Neural cell (in vitro differentiated cells): ENCODE results near the gene TTC13. TPM values are rescaled to one million over a fixed set of nuclear protein-coding genes. Genes with fewer than 3 reads are reported as not detected.

Experiments
- H2AFZ ChIP-seq: fragments of 200-600, 300-800 bp; sonication (generic), shearing (Covaris generic); 2 replicates; pipeline ENCODE4 v1.6.0; 2014; ENCODE audit warnings: low read depth, mild to moderate bottlenecking, antibody characterized with exemption, low read length, moderate library complexity
- H3F3A ChIP-seq: fragments of 200-600 bp; shearing (Covaris generic); 2 replicates; pipeline ENCODE4 v1.6.1; 2016; ENCODE audit warnings: mild to moderate bottlenecking, moderate library complexity, mixed read lengths, antibody characterized with exemption, low read length; ENCODE audit not compliant: insufficient read depth, poor library complexity, severe bottlenecking
- H3K27ac ChIP-seq: fragments of 200-600, 300-800 bp; sonication (generic), shearing (Covaris generic); 2 replicates; pipeline ENCODE4 v1.5.1; 2014; ENCODE audit warnings: mild to moderate bottlenecking, low read length, moderate library complexity
- H3K27me3 ChIP-seq: fragments of 300-800, 200-600 bp; sonication (generic), shearing (Covaris generic); 2 replicates; pipeline ENCODE4 v1.6.0; 2014; ENCODE audit warnings: mild to moderate bottlenecking, low read depth, low read length, moderate library complexity; ENCODE audit not compliant: insufficient read depth
- H3K36me3 ChIP-seq: fragments of 300-800, 200-600 bp; sonication (generic), shearing (Covaris generic); 2 replicates; pipeline ENCODE4 v1.5.1; 2014; ENCODE audit warnings: mild to moderate bottlenecking, antibody characterized with exemption, low read length, moderate library complexity; ENCODE audit not compliant: insufficient read depth
- H3K4me2 ChIP-seq: fragments of 300-800, 200-600 bp; sonication (generic), shearing (Covaris generic); 2 replicates; pipeline ENCODE4 v1.6.0; 2014; ENCODE audit warnings: mild to moderate bottlenecking, low read length
- H3K4me3 ChIP-seq: fragments of 300-800, 200-600 bp; sonication (generic), shearing (Covaris generic); 2 replicates; pipeline ENCODE4 v1.5.1; 2014; ENCODE audit warnings: mild to moderate bottlenecking, low read length, moderate library complexity
- H3K79me2 ChIP-seq: fragments of 200-600 bp; shearing (Covaris generic); replicated peaks from 2 replicates; pipeline ENCODE4 v1.6.0; 2014; ENCODE audit warnings: mild to moderate bottlenecking, low read length, moderate library complexity; ENCODE audit not compliant: insufficient read depth
- H3K9ac ChIP-seq: fragments of 300-800, 200-600 bp; sonication (generic), shearing (Covaris generic); 2 replicates; pipeline ENCODE4 v1.6.1; 2016; ENCODE audit warnings: mild to moderate bottlenecking, low read length, mixed read lengths
- H3K9me2 ChIP-seq: fragments of 200-600 bp; shearing (Covaris generic); 2 replicates; pipeline ENCODE4 v1.6.1; 2016; ENCODE audit warnings: mild to moderate bottlenecking, low read length, mixed read lengths; ENCODE audit not compliant: insufficient read depth
- H3K9me3 ChIP-seq: fragments of 200-600, 300-800 bp; sonication (generic), shearing (Covaris generic); 2 replicates; pipeline ENCODE4 v1.6.1; 2016; ENCODE audit warnings: mild to moderate bottlenecking, mixed run types, low read length, moderate library complexity, mixed read lengths
- H4K20me1 ChIP-seq: fragments of 200-600 bp; shearing (Covaris generic); 2 replicates; pipeline ENCODE4 v1.6.1; 2016; ENCODE audit warnings: mild to moderate bottlenecking, mixed run types; ENCODE audit not compliant: insufficient read depth
- CTCF ChIP-seq: fragments of 450-650 bp; IDR thresholded peaks from 2 replicates; pipeline ENCODE4 v1.5.1; 2014; ENCODE audit warnings: antibody characterized with exemption, mild to moderate bottlenecking, moderate library complexity; ENCODE audit not compliant: poor library complexity, severe bottlenecking
- EP300 ChIP-seq: fragments of 450-650 bp; conservative IDR thresholded peaks from 2 replicates; pipeline ENCODE4 v1.6.1; 2014; ENCODE audit warnings: antibody characterized with exemption, mild to moderate bottlenecking, moderate library complexity; ENCODE audit not compliant: poor library complexity, severe bottlenecking
- EZH2 ChIP-seq: fragments of 200-600, 300-800 bp; shearing (Covaris generic), sonication (generic); IDR thresholded peaks from 2 replicates; pipeline ENCODE4 v1.6.1; 2014; ENCODE audit warnings: antibody characterized with exemption, low read length, borderline replicate concordance, mild to moderate bottlenecking; ENCODE audit not compliant: insufficient read depth, poor library complexity, severe bottlenecking
- MXI1 ChIP-seq: fragments of 450-650 bp; conservative IDR thresholded peaks from 2 replicates; pipeline ENCODE4 v1.6.1; 2014; ENCODE audit warnings: antibody characterized with exemption, mild to moderate bottlenecking; ENCODE audit not compliant: poor library complexity, severe bottlenecking
- POLR2AphosphoS5 ChIP-seq: IDR thresholded peaks from 2 replicates; pipeline ENCODE4 v1.6.1; 2012
- RAD21 ChIP-seq: fragments of 450-650 bp; conservative IDR thresholded peaks from 2 replicates; pipeline ENCODE4 v1.6.1; 2014; ENCODE audit warnings: antibody characterized with exemption, mild to moderate bottlenecking, moderate library complexity
- REST ChIP-seq: IDR thresholded peaks from 2 replicates; pipeline ENCODE4 v1.6.1; 2012; ENCODE audit warnings: borderline replicate concordance
- SMC3 ChIP-seq: fragments of 450-650 bp; conservative IDR thresholded peaks from 2 replicates; pipeline ENCODE4 v1.6.1; 2014; ENCODE audit warnings: antibody characterized with exemption, mild to moderate bottlenecking, moderate library complexity; ENCODE audit not compliant: poor library complexity
- TAF1 ChIP-seq: IDR thresholded peaks from 2 replicates; pipeline ENCODE4 v1.6.1; 2012; ENCODE audit warnings: low read depth
- polyA plus RNA-seq: library from polyadenylated mRNA; depleted of rRNA; stranded (reverse); fragments of >200 nt; gene quantifications from 2 replicates; pipeline ENCODE4 v1.2.3, GENCODE V29; 2014

The TTC13 gene
- polyA plus RNA-seq, 1 donor from 2014 or later: 33.8 TPM

GRCh38 chr1:230979389-230979716, 692 bp upstream of the TTC13 start:
- no peaks in the 10 kb centered on the region for H3K27me3 ChIP-seq

GRCh38 chr1:230977761-230978490, 735 bp downstream of the TTC13 start:
- H3K27ac ChIP-seq: peak overlapping the region; percentile 62
- no peaks in the 10 kb centered on the region for H3K9me2 ChIP-seq
- no peaks in the 10 kb centered on the region for H3K27me3 ChIP-seq
- H3K4me3 ChIP-seq: peak overlapping the region; percentile 92
- H3F3A ChIP-seq: no peaks in the 10 kb centered on the region
- H4K20me1 ChIP-seq: no peaks in the 10 kb centered on the region
- H3K9ac ChIP-seq: peak overlapping the region; percentile 76
- H3K36me3 ChIP-seq: peaks cover 6% of the 10 kb centered on the region
- H3K79me2 ChIP-seq: peaks cover 27% of the 10 kb centered on the region
- peak overlapping the region; percentile 19 for H2AFZ ChIP-seq
- no peaks in the 10 kb centered on the region for H3K9me3 ChIP-seq
- TF ChIP-seq SMC3 (peak; percentile 22), TAF1 (no peak)
- peak overlapping the region; percentile 68 for H3K4me2 ChIP-seq

More at GRCh38 chr1:230979389-230979716, 692 bp upstream of the TTC13 start:
- H3F3A ChIP-seq: no peaks in the 10 kb centered on the region
- H3K9me2 ChIP-seq: no peaks in the 10 kb centered on the region
- H3K4me2 ChIP-seq: peak overlapping the region; percentile 69
- H3K4me3 ChIP-seq: peak overlapping the region; percentile 92
- no peaks in the 10 kb centered on the region for H3K9me3 ChIP-seq
- H4K20me1 ChIP-seq: no peaks in the 10 kb centered on the region
- H3K36me3 ChIP-seq: peaks cover 6% of the 10 kb centered on the region
- H2AFZ ChIP-seq: peak overlapping the region; percentile 36
- H3K27ac ChIP-seq: peak overlapping the region; percentile 82
- H3K9ac ChIP-seq: peak overlapping the region; percentile 74
- TF ChIP-seq EZH2 (no peak), EP300 (no peak), MXI1 (no peak), CTCF (no peak), TAF1 (no peak), SMC3 (no peak), RAD21 (no peak), REST (no peak), POLR2AphosphoS5 (no peak)
- H3K79me2 ChIP-seq: peaks cover 24% of the 10 kb centered on the region
